SIG-M5 (cell line): ENCODE results near the gene MYO9A.

Experiments used
- DNase-seq: peaks from one replicate; lab custom pipeline; 2025; lab: John Stamatoyannopoulos, UW

Gene MYO9A

DNA sequence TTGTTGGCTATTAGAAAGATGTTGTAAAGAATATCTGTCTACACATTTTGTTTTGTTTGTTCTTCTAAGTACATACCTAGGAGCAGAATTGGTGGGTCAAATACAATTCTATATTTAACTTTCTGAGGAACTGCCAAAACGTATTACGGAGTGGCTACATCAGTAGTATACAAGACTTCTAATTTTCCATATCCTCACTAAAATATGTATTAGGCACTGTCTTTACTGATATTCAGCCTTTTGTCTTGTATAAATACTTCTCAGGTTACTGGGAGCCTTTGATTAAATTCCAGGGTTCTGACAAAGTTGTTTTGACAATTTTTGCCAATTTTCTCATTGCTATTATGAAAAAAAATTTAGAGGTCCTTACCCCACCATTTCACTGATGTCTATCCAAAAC is 160.9 kb downstream of the MYO9A start:
- no peak for DNase-seq

DNA sequence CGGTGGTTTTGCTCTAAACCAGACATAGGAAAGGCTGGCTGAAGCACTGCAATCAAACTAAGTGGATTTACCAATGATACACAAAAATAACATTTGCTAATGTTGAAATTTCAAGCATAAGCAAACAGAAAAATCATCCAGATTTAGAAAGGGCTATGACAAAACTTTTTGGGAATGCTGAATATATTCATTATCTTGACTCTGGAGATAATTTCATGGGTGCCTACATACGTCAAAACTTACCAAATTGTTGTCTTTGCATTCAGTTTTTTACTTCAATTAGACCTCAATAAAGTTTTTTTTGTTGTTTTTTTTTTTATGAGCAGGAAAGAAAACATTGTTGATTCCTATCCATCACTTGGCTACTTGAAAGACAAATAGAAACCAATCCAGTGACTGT is 166.8 kb downstream of the MYO9A start:
- no peak for DNase-seq

GRCh38 chr15:71945012-71945411 is 172.9 kb downstream of the MYO9A start:
- DNase-seq = no peak

GRCh38 chr15:71943806-71944205 is 174.1 kb downstream of the MYO9A start:
- DNase-seq = no peak

DNA sequence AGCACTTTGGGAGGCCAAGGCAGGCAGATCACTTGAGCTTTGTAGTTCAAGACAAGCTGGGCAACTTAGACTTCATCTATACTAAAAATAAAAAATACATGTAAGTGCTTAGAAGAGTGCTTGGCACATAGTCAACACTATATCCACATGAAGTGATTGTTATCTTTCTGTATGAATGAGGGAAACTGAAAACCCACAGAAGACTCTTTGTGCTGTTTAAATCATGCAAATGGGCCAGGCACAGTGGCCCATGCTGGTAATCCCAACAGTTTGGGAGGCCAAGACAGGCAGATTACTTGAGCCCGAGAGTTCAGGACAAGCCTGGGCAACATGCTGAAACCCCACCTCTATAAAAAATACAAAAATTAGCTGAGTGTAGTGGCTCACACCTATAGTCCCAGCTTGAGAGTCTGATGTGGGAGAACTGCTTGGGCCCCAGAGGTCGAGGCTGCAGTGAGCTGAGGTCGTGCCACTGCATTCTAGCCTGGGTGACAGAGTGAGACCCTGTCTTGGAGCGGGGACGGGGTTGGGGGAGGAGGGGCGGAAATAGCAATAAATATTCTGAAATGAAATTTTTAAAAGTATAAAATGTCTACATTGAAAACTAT is 177.9 kb downstream of the MYO9A start:
- no peak for DNase-seq

GRCh38 chr15:71937650-71938311 is 180.2 kb downstream of the MYO9A start:
- DNase-seq = no peak

- no peak for DNase-seq
These were observed 183.5 kb downstream of the MYO9A start for GRCh38 chr15:71934446-71934845.

DNA sequence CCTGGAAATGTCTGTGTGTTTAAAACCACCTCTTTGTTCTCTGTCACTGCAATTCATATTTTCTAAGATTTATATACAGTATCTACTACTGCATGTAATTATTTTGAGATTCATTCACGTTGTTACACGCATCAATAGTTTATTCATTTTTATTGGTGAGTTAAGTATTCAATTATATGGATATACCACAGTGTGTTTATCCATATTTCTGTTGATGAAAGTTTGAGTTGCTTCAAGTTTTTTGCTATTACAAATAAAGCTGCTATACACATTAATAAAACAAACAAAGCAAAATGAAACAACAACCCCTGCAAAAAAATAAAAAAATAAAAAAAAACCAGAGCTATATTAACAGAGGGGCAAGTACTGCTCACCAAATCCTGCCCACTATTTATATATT is 185.3 kb downstream of the MYO9A start:
- no peak for DNase-seq

- no peak for DNase-seq
These were observed 186.7 kb downstream of the MYO9A start for GRCh38 chr15:71931261-71931660.

DNA sequence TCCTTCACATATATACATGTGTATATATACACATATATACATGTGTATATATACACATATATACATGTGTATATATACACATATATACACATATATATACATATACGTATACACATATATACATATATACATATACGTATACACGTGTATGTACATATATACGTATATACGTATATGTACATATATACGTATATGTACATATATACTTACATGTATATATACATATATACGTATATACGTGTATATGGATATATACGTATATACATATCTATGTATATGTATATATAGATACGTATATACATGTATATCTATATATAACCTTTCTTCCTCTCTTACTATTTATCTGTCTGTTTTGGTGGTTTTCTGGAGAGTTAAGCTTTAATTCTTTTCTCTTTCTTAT is 192.8 kb downstream of the MYO9A start:
- DNase-seq = no peak

- no peak for DNase-seq
These were observed 196.8 kb downstream of the MYO9A start for GRCh38 chr15:71921191-71921590.

GRCh38 chr15:71920573-71920972 is 197.4 kb downstream of the MYO9A start:
- DNase-seq = no peak

- DNase-seq = no peak
These were observed 201.1 kb downstream of the MYO9A start for GRCh38 chr15:71916834-71917233.

DNA sequence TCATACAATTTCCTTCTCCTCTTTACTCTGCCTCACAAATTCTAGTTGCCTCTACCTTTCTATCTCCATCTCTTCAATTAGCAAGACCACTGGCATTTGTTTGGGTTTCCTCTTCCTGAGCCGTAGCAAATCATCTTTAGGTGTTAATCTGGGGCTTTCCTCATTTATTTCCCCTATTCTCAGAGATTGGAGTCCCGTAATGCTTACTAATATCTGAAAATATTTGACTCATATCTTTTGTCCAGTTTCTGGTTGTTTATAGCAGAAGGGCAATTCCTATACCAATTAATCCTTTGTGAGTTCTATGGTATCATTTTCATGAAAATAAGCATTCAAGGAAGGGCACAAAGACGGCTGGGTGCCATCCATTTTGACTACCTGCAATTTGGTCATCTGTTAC is 203.9 kb downstream of the MYO9A start:
- no peak for DNase-seq

- DNase-seq = no peak
These were observed 218.3 kb downstream of the MYO9A start for GRCh38 chr15:71899674-71900073.

GRCh38 chr15:71893691-71894090 is 224.3 kb downstream of the MYO9A start:
- no peak for DNase-seq

- no peak for DNase-seq
These were observed 225.6 kb downstream of the MYO9A start for GRCh38 chr15:71892335-71892734.

DNA sequence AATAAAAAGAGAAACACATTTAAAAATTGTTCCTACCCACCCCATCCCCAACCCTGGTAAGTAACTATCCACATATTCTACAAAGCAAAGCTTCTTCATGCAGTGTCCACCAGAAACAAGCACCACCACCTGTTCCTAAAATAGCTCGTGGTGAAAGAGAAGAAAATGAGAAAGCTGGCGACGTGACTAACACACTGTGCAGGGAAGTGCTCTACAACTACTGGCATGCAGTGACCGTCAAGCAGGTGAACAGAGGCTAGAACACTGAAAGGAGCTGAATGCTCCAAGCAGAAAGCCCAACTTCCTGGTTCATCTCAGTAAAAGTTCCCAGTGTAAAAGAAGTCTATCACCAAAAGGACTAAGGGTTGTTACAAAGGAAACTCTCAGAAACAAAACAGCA is 226.9 kb downstream of the MYO9A start:
- DNase-seq = no peak

GRCh38 chr15:71889947-71890346 is 228.0 kb downstream of the MYO9A start:
- no peak for DNase-seq

DNA sequence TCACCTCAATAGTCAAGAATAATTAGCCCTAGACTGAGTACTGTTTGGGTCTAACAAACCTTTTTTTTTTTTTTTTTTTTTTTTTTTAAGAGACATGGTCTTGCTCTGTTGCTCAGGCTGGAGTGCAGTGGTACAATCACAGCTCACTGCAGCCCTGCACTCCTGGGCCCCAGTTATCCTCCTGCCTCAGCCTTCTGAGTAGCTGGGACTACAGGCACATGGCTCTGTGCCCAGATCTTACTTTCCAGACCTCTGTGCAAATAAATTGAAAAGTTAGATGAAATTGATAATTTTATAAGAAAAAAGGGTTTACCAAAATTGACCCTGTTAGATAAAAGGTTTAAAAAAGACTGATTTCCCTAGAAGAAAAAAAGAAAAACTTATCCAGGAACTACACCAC is 228.6 kb downstream of the MYO9A start:
- no peak for DNase-seq

DNA sequence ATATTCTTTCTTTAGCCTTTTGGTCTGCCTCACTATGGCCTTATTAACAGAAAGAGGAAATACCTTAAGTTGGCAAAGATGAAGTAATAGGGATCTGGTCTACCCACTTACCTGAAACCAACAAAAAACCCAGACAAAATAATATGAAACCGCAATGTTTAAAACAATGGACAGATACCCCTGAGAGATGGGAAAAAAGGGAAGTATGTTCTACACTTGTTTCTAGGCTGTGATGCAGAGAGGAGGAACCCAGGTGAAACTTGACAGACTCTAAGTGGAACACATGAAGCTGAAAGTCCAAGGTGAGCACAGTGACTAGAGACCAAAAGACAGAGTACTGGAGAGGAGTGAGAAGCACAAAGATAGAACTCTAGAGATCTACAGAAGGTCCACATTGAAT is 229.2 kb downstream of the MYO9A start:
- no peak for DNase-seq

DNA sequence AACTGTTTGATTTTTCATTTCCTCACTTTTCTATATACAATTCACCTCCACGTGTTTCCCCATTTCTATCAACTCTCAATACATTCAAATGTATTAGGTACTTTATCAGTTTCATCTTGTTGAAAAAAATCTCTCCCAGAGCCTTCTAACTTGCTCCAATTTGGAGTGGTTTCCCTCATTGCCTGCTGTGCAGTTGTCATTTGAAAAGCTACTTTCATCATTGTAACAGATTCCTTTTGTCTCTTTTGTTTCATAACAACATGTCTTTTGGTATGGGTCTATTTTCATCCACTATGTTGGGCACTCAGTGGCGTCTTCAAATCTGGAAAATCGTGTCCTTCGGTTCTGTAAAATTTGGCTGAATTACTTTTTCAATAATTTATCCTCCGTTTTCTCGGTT is 232.6 kb downstream of the MYO9A start:
- DNase-seq = no peak

GRCh38 chr15:71883447-71883846 is 234.5 kb downstream of the MYO9A start:
- no peak for DNase-seq

GRCh38 chr15:71880276-71880675 is 237.7 kb downstream of the MYO9A start:
- DNase-seq = no peak
